CD4-positive, alpha-beta memory T cell (primary cell): Measurements from ENCODE around the gene SAFB. TPM values are rescaled to one million over a fixed set of nuclear protein-coding genes. Genes with fewer than 3 reads are reported as not detected.

Source experiments
- CTCF ChIA-PET: fragments of 350-600 bp; sonication (Branson Sonifier 250); formaldehyde crosslinking; loops from one replicate; lab custom pipeline; 2021; ENCODE audit warnings: inconsistent platforms; ENCODE audit not compliant: partially characterized antibody; lab: Charles Lee
- POLR2A ChIA-PET: fragments of 350-600 bp; sonication (Branson Sonifier 250); formaldehyde crosslinking; loops from one replicate; lab custom pipeline; 2021; ENCODE audit not compliant: partially characterized antibody; lab: Charles Lee
- DNase-seq, 5 donors: peaks; one replicate each; pipeline versions ENCODE4 v3.0.0 to v3.0.0-alpha.2; 2020 to 2022; ENCODE audit warnings: mixed read lengths in 1 of 5
- H3K27ac ChIP-seq: one replicate; pipeline ENCODE4 v1.7.0; 2013; ENCODE audit warnings: low read depth, low read length
- H3K27me3 ChIP-seq: 2 replicates; pipeline ENCODE4 v1.7.0; 2013; ENCODE audit warnings: mild to moderate bottlenecking, low read length, moderate library complexity; ENCODE audit not compliant: insufficient read depth
- H3K36me3 ChIP-seq: 2 replicates; pipeline ENCODE4 v1.7.0; 2013; ENCODE audit warnings: mild to moderate bottlenecking, low read length, moderate library complexity; ENCODE audit not compliant: insufficient read depth
- H3K4me1 ChIP-seq: 2 replicates; pipeline ENCODE4 v1.7.0; 2013; ENCODE audit warnings: mild to moderate bottlenecking, low read length, moderate library complexity; ENCODE audit not compliant: insufficient read depth
- H3K4me3 ChIP-seq, 2 donors: one replicate each; pipeline ENCODE4 v1.7.0; 2013; ENCODE audit warnings: low read length in 2 of 2, mild to moderate bottlenecking in 1 of 2
- H3K9me3 ChIP-seq, 2 donors: one replicate each; pipeline ENCODE4 v1.7.0; 2013; ENCODE audit warnings: low read length in 2 of 2, control low read depth in 1 of 2; ENCODE audit not compliant: control insufficient read depth in 1 of 2
- H3K27ac Mint-ChIP-seq, 7 donors: one replicate each; pipeline ENCODE4 v1.8.0; 2020 to 2021; ENCODE audit warnings: mixed read lengths in 7 of 7, mild to moderate bottlenecking in 6 of 7, inconsistent platforms in 3 of 7, moderate library complexity in 3 of 7
- H3K27me3 Mint-ChIP-seq, 2 donors: one replicate each; pipeline ENCODE4 v1.8.0; 2020 to 2021; ENCODE audit warnings: mixed read lengths in 2 of 2
- H3K36me3 Mint-ChIP-seq, 2 donors: one replicate each; pipeline ENCODE4 v1.8.0; 2020 to 2021; ENCODE audit warnings: mixed read lengths in 2 of 2, inconsistent platforms in 1 of 2, mild to moderate bottlenecking in 1 of 2
- H3K4me1 Mint-ChIP-seq, 4 donors: one replicate each; pipeline ENCODE4 v1.8.0; 2020 to 2021; ENCODE audit warnings: mixed read lengths in 4 of 4, mild to moderate bottlenecking in 1 of 4
- H3K4me3 Mint-ChIP-seq, 8 donors: one replicate each; pipeline ENCODE4 v1.8.0; 2020 to 2021; ENCODE audit warnings: mixed read lengths in 8 of 8, mild to moderate bottlenecking in 7 of 8, moderate library complexity in 6 of 8, inconsistent platforms in 3 of 8
- H3K9me3 Mint-ChIP-seq, 8 donors: one replicate each; pipeline ENCODE4 v1.8.0; 2020 to 2021; ENCODE audit warnings: mixed read lengths in 8 of 8, mild to moderate bottlenecking in 5 of 8, inconsistent platforms in 3 of 8, moderate library complexity in 1 of 8
- intact Hi-C: fragments of 100-400 bp; cut with micrococcal nuclease; formaldehyde crosslinking; loops from one replicate; pipeline ENCODE4 v1.15.1; 2023
- polyA plus RNA-seq, 2 donors: library from polyadenylated mRNA; unstranded; fragments of 300-500 nt; fragmentation: Illumina TruSeq; gene quantifications; one replicate each; pipeline ENCODE4 v1.2.3, GENCODE V29; 2021
- total RNA-seq, 2 experiments: library from RNA; stranded (reverse); gene quantifications; one replicate each; pipeline ENCODE4 v1.2.3, GENCODE V29; 2021

Gene SAFB
- total and polyA plus RNA-seq, 4 experiments from 2014 or later: 14.6 to 211 (median 159) TPM

GRCh38 chr19:5590151-5590864 lies 32.6 kb upstream of the SAFB start:
- Mint-ChIP-seq H3K36me3 (peaks cover 44 to 77% of the 10 kb centered on the region in 2 donors), H3K4me1 (peaks cover 7 to 23% (median 11%) of the 10 kb centered on the region in 4 donors), H3K4me3 (peak overlapping the region in 1 of 8 donors; percentile 36), H3K27ac (no peak overlapping the region), H3K27me3 (no peaks in the 10 kb centered on the region), H3K9me3 (peaks cover 0 to 4% (median 0%) of the 10 kb centered on the region in 8 donors)
- peaks cover 12% of the 10 kb centered on the region for H3K4me1 ChIP-seq
- intact Hi-C loops: no loop called here
- ChIA-PET CTCF (no interaction called here), POLR2A (no interaction called here)
- no peak overlapping the region for H3K27ac ChIP-seq
- H3K27me3 ChIP-seq: no peaks in the 10 kb centered on the region
- H3K36me3 ChIP-seq: peaks cover 78% of the 10 kb centered on the region
- DNase-seq: no peak
- no peaks in the 10 kb centered on the region for H3K9me3 ChIP-seq
- H3K4me3 ChIP-seq: no peak overlapping the region

- Histone ChIP-seq H3K27ac (no peak overlapping the region), H3K27me3 (no peaks in the 10 kb centered on the region), H3K4me3 (no peak overlapping the region), H3K4me1 (peaks cover 11% of the 10 kb centered on the region), H3K9me3 (no peaks in the 10 kb centered on the region), H3K36me3 (peaks cover 82% of the 10 kb centered on the region)
- ChIA-PET POLR2A (no interaction called here), CTCF (no interaction called here)
- Mint-ChIP-seq H3K27ac (no peak overlapping the region), H3K4me1 (peaks cover 6 to 20% (median 7%) of the 10 kb centered on the region in 4 donors), H3K27me3 (no peaks in the 10 kb centered on the region), H3K9me3 (peaks cover 0 to 4% (median 0%) of the 10 kb centered on the region in 8 donors), H3K4me3 (no peak overlapping the region), H3K36me3 (peaks cover 48 to 77% of the 10 kb centered on the region in 2 donors)
- intact Hi-C loops: no loop called here
- DNase-seq: no peak
Measured at GRCh38 chr19:5590865-5591154, 32.1 kb upstream of the SAFB start.

- Mint-ChIP-seq H3K9me3 (peaks cover 0 to 4% (median 0%) of the 10 kb centered on the region in 8 donors), H3K4me1 (peaks cover 3 to 18% (median 5%) of the 10 kb centered on the region in 4 donors), H3K36me3 (peaks cover 51 to 81% of the 10 kb centered on the region in 2 donors), H3K27me3 (no peaks in the 10 kb centered on the region), H3K27ac (no peak overlapping the region), H3K4me3 (no peak overlapping the region)
- Histone ChIP-seq H3K36me3 (peaks cover 89% of the 10 kb centered on the region), H3K27ac (no peak overlapping the region), H3K4me1 (peaks cover 4% of the 10 kb centered on the region), H3K27me3 (no peaks in the 10 kb centered on the region), H3K4me3 (no peak overlapping the region), H3K9me3 (no peaks in the 10 kb centered on the region)
- no peak for DNase-seq
- intact Hi-C loops: no loop called here
- ChIA-PET CTCF (interaction anchor here (0.6 to 1.2 kb wide), 2 partner anchors 12 to 173 kb away, joined by 3 read pairs; no protein-coding TSS in a partner anchor), POLR2A (interaction anchor here (0.9 kb wide), 1 partner anchor 12 kb away, joined by 3 read pairs; no protein-coding TSS in a partner anchor)
Measured at GRCh38 chr19:5591476-5591875, 31.4 kb upstream of the SAFB start.

- Histone ChIP-seq H3K4me3 (no peak overlapping the region), H3K27ac (no peak overlapping the region), H3K9me3 (no peaks in the 10 kb centered on the region), H3K27me3 (no peaks in the 10 kb centered on the region), H3K4me1 (no peaks in the 10 kb centered on the region), H3K36me3 (peaks cover 96% of the 10 kb centered on the region)
- Mint-ChIP-seq H3K9me3 (peaks cover 0 to 4% (median 0%) of the 10 kb centered on the region in 8 donors), H3K27me3 (no peaks in the 10 kb centered on the region), H3K36me3 (peaks cover 49 to 80% of the 10 kb centered on the region in 2 donors), H3K27ac (no peak overlapping the region), H3K4me3 (no peak overlapping the region), H3K4me1 (peaks cover 0 to 11% (median 3%) of the 10 kb centered on the region in 4 donors)
- CTCF ChIA-PET: interaction anchor here (2.2 kb wide), 1 partner anchor 13 kb away, joined by 7 read pairs; no protein-coding TSS in a partner anchor
- POLR2A ChIA-PET: interaction anchor here (0.6 kb wide), 1 partner anchor 511 kb away, joined by 3 read pairs; no protein-coding TSS in a partner anchor
- no peak for DNase-seq
- intact Hi-C loops: no loop called here
Measured at GRCh38 chr19:5592531-5593342, 30.1 kb upstream of the SAFB start.

- H3K4me3 Mint-ChIP-seq: no peak overlapping the region
- CTCF ChIA-PET: interaction anchor here (2.2 kb wide), 1 partner anchor 14 kb away, joined by 7 read pairs; no protein-coding TSS in a partner anchor
Measured at GRCh38 chr19:5593343-5594255, 29.3 kb upstream of the SAFB start.

GRCh38 chr19:5594521-5594950 lies 28.3 kb upstream of the SAFB start:
- intact Hi-C loops: no loop called here
- no peaks in the 10 kb centered on the region for H3K27me3 Mint-ChIP-seq
- ChIA-PET POLR2A (no interaction called here), CTCF (interaction anchor here (1.2 to 2.2 kb wide), 2 partner anchors 10 to 15 kb away, joined by 3 to 7 read pairs; no protein-coding TSS in a partner anchor)
- peaks cover 0 to 4% (median 0%) of the 10 kb centered on the region in 8 donors for H3K9me3 Mint-ChIP-seq
- peaks cover 57 to 80% of the 10 kb centered on the region in 2 donors for H3K36me3 Mint-ChIP-seq
- Histone ChIP-seq H3K9me3 (no peaks in the 10 kb centered on the region), H3K36me3 (peaks cover 97% of the 10 kb centered on the region), H3K27me3 (no peaks in the 10 kb centered on the region), H3K4me1 (no peaks in the 10 kb centered on the region), H3K27ac (no peak overlapping the region), H3K4me3 (no peak overlapping the region)
- peak overlapping the region in 2 of 7 donors; percentile 48 to 76 for H3K27ac Mint-ChIP-seq
- DNase-seq: no peak
- no peak overlapping the region for H3K4me3 Mint-ChIP-seq
- H3K4me1 Mint-ChIP-seq: peaks cover 0 to 6% (median 3%) of the 10 kb centered on the region in 4 donors

More at GRCh38 chr19:5593343-5594255, 29.3 kb upstream of the SAFB start:
- Histone ChIP-seq H3K4me1 (no peaks in the 10 kb centered on the region), H3K36me3 (peaks cover 96% of the 10 kb centered on the region), H3K9me3 (no peaks in the 10 kb centered on the region), H3K27ac (no peak overlapping the region), H3K4me3 (no peak overlapping the region), H3K27me3 (no peaks in the 10 kb centered on the region)
- intact Hi-C loops: no loop called here
- Mint-ChIP-seq H3K27ac (no peak overlapping the region), H3K4me1 (peaks cover 0 to 6% (median 3%) of the 10 kb centered on the region in 4 donors), H3K9me3 (peaks cover 0 to 4% (median 0%) of the 10 kb centered on the region in 8 donors), H3K36me3 (peaks cover 50 to 78% of the 10 kb centered on the region in 2 donors), H3K27me3 (no peaks in the 10 kb centered on the region)
- POLR2A ChIA-PET: no interaction called here
- DNase-seq: no peak
